Epithelial cell of prostate (primary cell): Measurements from ENCODE around the gene LRRC28.

Experiments
- DNase-seq: peaks from one replicate; pipeline ENCODE4 v3.0.0-alpha.2; 2011; ENCODE audit warnings: low read depth, low spot score
- H3K27ac ChIP-seq: fragments of 450-650 bp; 2 replicates; pipeline ENCODE4 v1.5.1; 2017; ENCODE audit warnings: mild to moderate bottlenecking

LRRC28 gene

DNA sequence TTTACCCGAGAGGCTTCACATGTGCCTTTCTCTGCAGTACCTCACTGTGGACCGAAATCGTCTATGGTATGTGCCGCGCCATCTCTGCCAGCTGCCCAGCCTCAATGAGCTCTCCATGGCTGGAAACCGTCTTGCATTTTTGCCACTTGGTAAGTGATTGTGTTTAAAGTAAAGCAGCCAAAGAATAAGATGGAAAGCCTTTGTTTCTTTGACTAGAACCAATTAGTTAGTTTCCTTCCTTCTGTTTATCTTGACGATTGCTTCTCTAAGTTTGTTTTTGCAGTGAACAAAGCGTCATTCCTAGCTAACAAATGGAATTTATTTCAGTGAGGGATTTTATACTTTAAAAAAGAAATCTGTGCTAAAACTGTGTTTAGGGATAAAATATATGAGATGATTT is 82.7 kb downstream of the LRRC28 start:
- no peak for DNase-seq
- no peak overlapping the region for H3K27ac ChIP-seq

GRCh38 chr15:99335508-99335907 is 84.2 kb downstream of the LRRC28 start:
- DNase-seq = no peak
- H3K27ac ChIP-seq = no peak overlapping the region

DNA sequence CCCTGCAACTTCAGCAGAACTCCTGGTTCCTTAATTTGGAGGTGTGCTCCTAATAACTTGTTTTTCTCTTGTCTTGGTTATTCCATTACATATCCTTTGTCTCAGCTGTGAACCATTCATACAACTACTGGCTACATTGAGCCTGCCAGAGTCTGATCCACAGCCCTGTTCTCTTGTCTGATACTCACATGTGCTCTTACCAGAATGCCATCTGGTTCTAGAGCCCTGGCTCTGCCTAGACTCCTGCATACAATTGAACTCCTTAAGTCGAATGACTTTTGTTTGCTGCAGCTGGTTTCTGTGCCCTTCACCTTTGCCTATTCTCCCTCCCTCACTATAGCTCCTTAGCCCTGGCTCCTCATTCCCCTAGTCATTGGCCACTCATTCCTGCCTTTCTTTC is 85.5 kb downstream of the LRRC28 start:
- DNase-seq = no peak
- no peak overlapping the region for H3K27ac ChIP-seq

- DNase-seq = no peak
- H3K27ac ChIP-seq = no peak overlapping the region
These were observed 89.1 kb downstream of the LRRC28 start for GRCh38 chr15:99340347-99340746.

GRCh38 chr15:99341786-99342185 is 90.5 kb downstream of the LRRC28 start:
- no peak for DNase-seq

DNA sequence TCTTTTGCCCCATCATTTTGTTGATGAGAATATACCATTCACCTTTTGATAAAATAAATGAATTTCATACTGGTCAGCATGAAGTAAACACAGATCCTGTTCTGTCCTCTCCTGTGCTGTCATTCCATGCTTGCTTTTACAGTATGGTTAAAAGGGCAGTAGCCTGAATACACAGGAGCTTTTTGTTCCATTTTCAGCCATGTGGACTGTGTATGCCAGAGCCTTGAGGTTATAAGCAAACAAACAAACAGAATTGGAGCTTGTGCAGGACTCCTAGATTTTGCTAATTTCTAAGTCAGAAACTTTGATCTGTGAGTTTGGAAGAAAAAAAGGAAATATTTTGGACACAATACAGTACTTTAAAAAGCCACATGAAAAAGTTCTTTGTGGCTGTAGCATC is 91.9 kb downstream of the LRRC28 start:
- DNase-seq = no peak
- H3K27ac ChIP-seq = no peak overlapping the region

More at GRCh38 chr15:99341786-99342185, 90.5 kb downstream of the LRRC28 start:
- no peak overlapping the region for H3K27ac ChIP-seq

DNA sequence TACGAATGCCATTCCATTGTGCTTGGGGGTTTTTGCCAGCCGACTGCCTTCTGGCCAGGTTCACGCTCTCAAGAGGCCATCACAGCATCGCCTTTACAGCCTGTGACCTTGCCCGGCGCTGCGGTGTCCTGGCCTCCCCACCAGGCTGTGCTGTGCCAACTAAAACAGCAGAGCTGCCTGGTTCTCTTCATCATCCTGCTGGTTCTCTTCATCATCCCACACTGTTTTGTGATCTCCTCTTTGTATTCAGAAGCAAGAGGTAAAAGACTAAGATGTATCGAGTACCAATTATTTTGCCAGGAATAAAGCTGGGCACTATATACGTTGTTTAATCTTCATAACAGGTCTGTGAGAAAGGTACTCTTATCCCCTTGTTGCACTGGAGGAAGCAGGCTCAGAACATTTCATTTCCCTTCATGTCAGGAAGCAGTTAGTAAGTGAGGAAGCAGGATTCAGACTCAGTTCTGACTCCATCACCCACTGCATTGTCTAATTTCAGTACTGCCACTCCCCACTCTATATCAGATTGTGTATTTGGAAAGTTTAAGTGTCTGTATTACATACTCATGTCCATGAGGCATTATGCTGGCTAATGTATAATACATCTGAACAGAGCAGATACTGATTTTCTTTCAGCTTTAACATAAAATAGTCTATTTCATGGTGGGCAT is 92.7 kb downstream of the LRRC28 start:
- no peak for DNase-seq

GRCh38 chr15:99344639-99345038 is 93.4 kb downstream of the LRRC28 start:
- H3K27ac ChIP-seq = no peak overlapping the region
- DNase-seq = no peak

More for the DNA sequence above, 92.7 kb downstream of the LRRC28 start:
- no peak overlapping the region for H3K27ac ChIP-seq

DNA sequence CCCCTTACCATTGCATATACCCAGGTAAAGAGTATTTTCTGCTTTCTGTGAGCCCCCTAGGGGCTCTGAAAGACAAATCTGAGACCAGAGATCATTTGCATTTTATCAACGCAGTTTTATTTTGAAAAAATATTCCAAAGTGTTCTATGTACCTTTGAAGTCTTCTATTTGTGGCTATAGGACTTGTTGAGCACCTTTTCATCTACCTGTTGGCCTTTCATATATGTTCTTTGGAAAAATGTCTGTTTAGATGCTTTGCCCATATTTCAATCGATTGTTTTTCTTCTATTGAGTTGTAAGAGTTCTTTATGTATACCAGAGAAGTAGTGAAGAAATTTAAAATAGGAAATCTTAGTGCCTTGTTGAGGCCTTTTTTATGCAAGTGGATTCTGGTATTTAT is 94.0 kb downstream of the LRRC28 start:
- no peak for DNase-seq

DNA sequence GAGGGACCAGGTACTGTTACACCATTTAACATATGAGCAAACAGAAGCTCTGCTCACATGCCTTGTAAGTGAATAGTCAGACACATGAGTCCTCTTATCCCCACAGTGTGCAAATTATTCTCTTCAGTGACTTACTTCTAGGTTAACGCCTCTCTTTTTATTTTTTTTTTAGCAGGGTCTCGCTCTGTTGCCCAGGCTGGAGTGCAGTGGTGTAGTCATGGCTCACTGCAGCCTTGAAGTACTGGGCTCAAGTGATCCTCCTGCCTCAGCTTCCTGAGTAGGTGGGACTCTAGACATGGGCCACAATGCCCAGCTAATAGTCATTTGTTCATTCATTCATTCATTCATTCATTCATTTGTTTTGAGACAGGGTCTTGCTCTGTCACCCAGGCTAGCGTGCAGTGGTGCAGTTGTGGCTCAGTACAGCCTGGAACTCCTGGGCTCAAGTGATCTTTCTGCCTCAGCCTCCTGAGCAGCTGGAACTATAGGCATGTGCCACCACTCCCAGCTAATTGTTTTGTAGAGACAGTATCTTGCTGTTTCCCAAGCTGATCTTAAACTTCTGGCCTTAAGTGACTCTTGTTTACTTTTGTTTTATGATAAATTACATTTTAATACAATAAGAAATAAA is 94.7 kb downstream of the LRRC28 start:
- no peak overlapping the region for H3K27ac ChIP-seq
- DNase-seq = no peak

More for the DNA sequence above, 94.0 kb downstream of the LRRC28 start:
- no peak overlapping the region for H3K27ac ChIP-seq

- no peak overlapping the region for H3K27ac ChIP-seq
- DNase-seq = no peak
These were observed 96.3 kb downstream of the LRRC28 start for GRCh38 chr15:99347574-99347973.

DNA sequence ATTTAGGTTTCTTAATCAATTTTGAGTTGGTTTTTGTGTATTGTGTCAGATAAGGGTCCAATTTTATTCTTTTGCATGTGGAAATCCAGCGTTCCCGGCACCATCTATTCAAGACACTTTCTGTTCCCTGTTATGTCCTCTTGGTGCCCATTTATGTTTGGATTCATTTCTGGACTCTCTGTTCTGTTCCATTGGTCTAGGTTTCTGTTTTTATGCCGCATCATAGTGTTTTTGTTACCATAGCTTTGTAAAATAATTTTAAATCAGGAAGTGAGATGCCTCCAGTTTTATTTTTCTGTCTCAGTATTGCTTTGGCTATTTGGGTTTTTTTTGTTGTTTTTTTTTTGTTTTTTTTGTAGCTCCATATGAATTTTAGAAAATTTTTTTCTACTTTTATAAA is 97.1 kb downstream of the LRRC28 start:
- H3K27ac ChIP-seq = no peak overlapping the region
- no peak for DNase-seq

DNA sequence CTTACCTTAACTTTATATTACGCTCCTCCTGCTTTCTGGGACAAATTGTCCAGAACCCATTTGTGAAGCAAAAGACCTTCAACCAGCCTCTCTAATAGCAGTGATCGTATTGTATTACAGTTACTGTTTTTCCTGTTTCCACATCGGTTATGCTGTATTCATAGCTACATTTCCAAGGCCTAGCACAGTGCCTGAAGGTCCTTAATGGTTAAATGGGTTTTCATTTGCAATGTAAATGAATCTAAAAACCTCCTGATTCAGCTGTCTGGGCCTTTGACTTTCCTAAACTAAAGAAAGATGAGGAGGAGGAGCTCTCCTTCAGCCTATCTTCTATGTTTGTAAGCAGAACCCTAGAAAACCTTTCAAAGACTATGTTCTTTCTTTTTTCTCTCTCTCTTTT is 99.1 kb downstream of the LRRC28 start:
- no peak overlapping the region for H3K27ac ChIP-seq
- no peak for DNase-seq

GRCh38 chr15:99359769-99360168 is 108.5 kb downstream of the LRRC28 start:
- H3K27ac ChIP-seq = no peak overlapping the region
- no peak for DNase-seq

DNA sequence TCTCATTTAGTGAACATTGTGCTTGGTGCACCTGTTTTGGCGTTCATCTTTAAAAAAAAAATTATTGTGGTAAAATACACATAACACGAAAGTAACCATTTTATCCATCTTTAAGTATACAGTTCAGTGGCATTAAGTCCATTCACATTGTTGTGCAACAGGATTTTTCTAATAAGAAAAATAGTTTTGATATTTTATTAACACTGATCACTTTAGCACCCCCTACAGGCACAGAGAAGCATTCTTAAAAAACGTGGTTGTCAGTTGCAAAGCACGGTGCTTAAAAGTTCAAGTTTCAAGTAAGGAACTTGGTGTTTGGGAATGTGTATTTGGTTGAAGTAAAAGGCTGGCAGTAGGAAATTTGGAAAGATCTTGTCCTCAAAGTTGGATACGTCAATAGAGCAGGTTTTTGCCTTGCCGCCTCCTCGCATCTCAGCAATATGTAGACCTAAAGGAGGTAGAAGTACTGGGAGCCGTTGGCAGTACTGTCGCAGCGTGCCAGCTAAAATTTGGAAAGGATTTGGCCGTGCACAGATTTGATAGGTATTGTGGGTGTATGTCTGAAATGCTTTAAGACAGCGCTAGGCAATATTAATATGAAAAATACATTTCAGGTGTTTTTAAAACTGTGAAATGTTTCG is 110.4 kb downstream of the LRRC28 start:
- no peak for DNase-seq
- no peak overlapping the region for H3K27ac ChIP-seq

- no peak overlapping the region for H3K27ac ChIP-seq
- no peak for DNase-seq
These were observed 114.0 kb downstream of the LRRC28 start for GRCh38 chr15:99365242-99365641.

DNA sequence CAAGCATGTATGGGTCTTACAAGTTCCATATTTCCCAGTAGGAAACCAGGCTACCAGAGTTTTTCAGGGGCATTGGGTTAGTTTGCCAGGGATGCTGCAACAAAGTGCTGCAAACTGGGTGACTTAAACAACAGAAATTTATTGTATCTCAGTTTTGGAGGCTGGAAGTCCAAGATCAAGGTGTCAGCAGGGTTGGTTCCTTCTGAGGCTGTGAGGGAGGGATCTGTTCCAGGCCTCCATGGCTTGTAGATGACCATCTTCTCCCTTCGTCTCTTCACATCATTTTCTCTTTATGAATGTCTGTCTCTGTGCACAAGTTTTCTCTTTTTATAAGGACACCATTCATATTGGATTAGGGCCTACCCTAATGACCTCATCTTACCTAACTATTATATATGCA is 114.7 kb downstream of the LRRC28 start:
- DNase-seq = no peak
- H3K27ac ChIP-seq = no peak overlapping the region

GRCh38 chr15:99368743-99369142 is 117.5 kb downstream of the LRRC28 start:
- DNase-seq = no peak
- H3K27ac ChIP-seq = no peak overlapping the region

DNA sequence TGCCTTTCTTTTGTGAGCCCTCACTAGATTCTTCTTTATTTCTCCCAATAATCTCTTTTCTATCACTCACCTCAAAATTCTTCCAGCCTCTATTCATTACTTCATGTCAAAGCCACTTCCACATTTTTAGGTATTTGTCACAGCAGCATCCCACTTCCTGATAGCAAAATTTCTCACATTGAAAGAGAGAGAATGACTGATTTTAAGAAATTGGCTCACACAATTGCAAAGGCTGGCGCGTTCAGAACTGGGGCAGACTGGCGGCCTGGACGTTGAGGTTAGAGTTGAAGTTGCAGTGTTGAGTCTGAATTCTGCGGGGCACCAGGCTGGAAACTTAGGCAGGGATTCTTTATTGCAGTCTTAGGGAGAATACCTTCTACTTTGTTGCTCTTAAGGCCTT is 117.9 kb downstream of the LRRC28 start:
- no peak overlapping the region for H3K27ac ChIP-seq

DNA sequence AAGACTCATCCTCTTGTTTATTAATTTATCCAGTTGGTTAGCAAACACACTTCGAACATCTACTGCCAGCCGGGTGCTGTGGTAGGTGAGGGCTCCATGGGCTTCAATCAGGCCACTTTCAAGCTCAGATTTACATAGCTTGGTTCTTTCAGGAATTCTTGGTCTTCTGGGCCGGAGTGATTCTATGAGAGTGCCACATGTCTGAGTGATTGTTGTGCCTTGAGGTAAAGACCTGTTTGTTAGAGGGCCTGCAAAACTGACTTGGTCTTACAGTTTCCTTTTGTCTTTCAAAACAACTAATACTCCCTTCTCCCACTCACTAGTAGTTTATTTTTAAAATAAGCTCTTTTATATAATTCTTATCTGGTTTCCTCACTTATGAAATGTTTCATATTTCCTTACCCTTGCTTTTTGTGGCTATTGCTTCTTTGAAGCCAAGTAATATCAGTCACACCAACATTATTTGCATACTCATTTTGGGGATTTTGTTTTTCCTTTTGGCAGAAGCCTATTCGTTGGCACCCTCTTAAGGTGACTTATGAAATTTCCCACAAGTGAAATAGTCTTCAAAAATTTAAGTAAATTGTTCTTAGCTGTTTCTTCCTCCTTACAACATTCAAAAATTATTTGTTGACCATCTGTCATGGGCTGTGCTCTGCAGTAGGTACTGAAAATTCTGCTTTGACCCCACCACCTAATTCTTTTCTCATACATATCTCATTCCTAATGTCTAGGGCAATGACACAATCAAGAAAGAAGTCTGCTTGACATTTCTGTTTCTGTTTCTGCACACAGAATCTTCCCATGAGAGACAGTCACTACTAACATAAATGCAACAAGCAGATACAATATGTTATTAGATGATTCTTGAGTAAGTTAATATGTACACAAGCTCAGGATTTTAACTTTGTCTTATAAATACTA is 120.2 kb downstream of the LRRC28 start:
- no peak for DNase-seq
- no peak overlapping the region for H3K27ac ChIP-seq

More for the DNA sequence above, 117.9 kb downstream of the LRRC28 start:
- no peak for DNase-seq
